ENCODE data around the gene MASP2.

Gene MASP2

DNA sequence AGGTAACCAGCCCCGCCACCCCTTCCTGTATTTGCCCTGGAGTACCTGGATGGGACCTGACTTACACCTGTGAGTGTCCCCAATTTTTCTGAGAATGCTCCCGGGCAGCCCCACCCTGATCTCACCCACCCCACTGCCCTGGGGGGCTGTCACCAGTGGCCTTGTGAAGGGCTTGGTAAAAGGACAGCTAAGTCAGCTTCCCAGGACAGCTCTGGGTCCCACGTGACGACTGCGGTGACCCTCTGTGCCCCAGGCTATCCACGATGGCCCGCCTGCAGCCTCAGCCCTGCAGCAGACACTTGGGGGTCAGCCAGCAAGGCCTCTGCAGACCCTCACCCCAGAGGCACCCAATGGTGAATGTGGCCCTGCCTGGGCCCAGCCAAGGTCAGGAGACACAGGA is 7.1 kb upstream of the MASP2 start:
- no peaks in the 10 kb centered on the region for H3F3A ChIP-seq (ENCODE audit: low read depth)
- H3K9ac ChIP-seq (ENCODE audit: low read depth, low read length, poor library complexity, severe bottlenecking): no peak overlapping the region
- H4K20me1 ChIP-seq (ENCODE audit: insufficient read depth, low read length, poor library complexity, severe bottlenecking): peaks cover 12% of the 10 kb centered on the region
- H3K79me2 ChIP-seq (ENCODE audit: insufficient read depth, low read length): peaks cover 21% of the 10 kb centered on the region
- H3K9me2 ChIP-seq (replicated peaks; ENCODE audit: low read depth, low read length): no peaks in the 10 kb centered on the region
- no peak overlapping the region for H2AFZ ChIP-seq (ENCODE audit: low read length)
- H3K36me3 ChIP-seq (ENCODE audit: insufficient read depth, low read length): peaks cover 11% of the 10 kb centered on the region; the same call in 1 of the 2 replicates
- TF ChIP-seq EZH2phosphoT487 (IDR thresholded peaks at IDR 0.05; ENCODE audit: borderline replicate concordance): no peak
- no peak for TF ChIP-seq CTCF (conservative IDR thresholded peaks at IDR 0.05; ENCODE audit: low read length)
- no peaks in the 10 kb centered on the region for H3K27me3 ChIP-seq (ENCODE audit: insufficient read depth, low read length, poor library complexity, severe bottlenecking)
- no peak overlapping the region for H3K4me2 ChIP-seq (ENCODE audit: low read depth, low read length, poor library complexity, severe bottlenecking)
- H3K9me3 ChIP-seq (ENCODE audit: insufficient read depth, low read depth, low read length): no peaks in the 10 kb centered on the region
- H3K4me3 ChIP-seq (ENCODE audit: low read length, poor library complexity, severe bottlenecking): no peak overlapping the region
- H3K4me1 ChIP-seq (ENCODE audit: insufficient read depth, low read length, poor library complexity, severe bottlenecking): no peaks in the 10 kb centered on the region

DNA sequence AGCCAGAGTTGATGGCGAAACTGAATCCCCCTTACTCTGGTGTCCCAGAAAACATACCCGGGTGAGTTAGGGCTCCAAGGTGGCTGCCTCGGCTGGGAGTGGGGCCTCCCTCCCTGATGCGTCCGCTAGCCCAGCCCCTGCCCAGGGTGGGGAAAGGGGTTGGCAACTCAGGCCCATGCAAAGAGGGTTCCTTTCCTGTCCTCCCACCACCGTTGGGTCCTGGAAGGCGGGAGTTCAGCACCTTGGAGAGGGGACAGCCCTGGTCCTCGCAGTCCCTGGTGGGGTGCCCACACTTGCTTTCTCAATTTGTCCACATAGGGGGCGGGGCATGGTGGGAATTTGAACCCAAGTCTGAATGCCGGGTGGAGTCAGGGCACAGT is 6.7 kb upstream of the MASP2 start:
- no peaks in the 10 kb centered on the region for H3F3A ChIP-seq (ENCODE audit: low read depth)
- TF ChIP-seq CTCF (conservative IDR thresholded peaks at IDR 0.05; ENCODE audit: low read length) (no peak), EZH2phosphoT487 (IDR thresholded peaks at IDR 0.05; ENCODE audit: borderline replicate concordance) (no peak)
- peaks cover 11% of the 10 kb centered on the region; the same call in 1 of the 2 replicates for H3K36me3 ChIP-seq (ENCODE audit: insufficient read depth, low read length)
- H3K9me3 ChIP-seq (ENCODE audit: insufficient read depth, low read depth, low read length): no peaks in the 10 kb centered on the region
- H3K4me3 ChIP-seq (ENCODE audit: low read length, poor library complexity, severe bottlenecking): no peak overlapping the region
- H3K9ac ChIP-seq (ENCODE audit: low read depth, low read length, poor library complexity, severe bottlenecking): no peak overlapping the region
- peaks cover 8% of the 10 kb centered on the region for H4K20me1 ChIP-seq (ENCODE audit: insufficient read depth, low read length, poor library complexity, severe bottlenecking)
- H3K4me2 ChIP-seq (ENCODE audit: low read depth, low read length, poor library complexity, severe bottlenecking): no peak overlapping the region
- H2AFZ ChIP-seq (ENCODE audit: low read length): no peak overlapping the region
- H3K27me3 ChIP-seq (ENCODE audit: insufficient read depth, low read length, poor library complexity, severe bottlenecking): no peaks in the 10 kb centered on the region
- peaks cover 17% of the 10 kb centered on the region for H3K79me2 ChIP-seq (ENCODE audit: insufficient read depth, low read length)
- H3K4me1 ChIP-seq (ENCODE audit: insufficient read depth, low read length, poor library complexity, severe bottlenecking): no peaks in the 10 kb centered on the region
- H3K9me2 ChIP-seq (replicated peaks; ENCODE audit: low read depth, low read length): no peaks in the 10 kb centered on the region

GRCh38 chr1:11052839-11053757 is 6.1 kb upstream of the MASP2 start:
- Histone ChIP-seq H3K79me2 (ENCODE audit: insufficient read depth, low read length) (peaks cover 10% of the 10 kb centered on the region; the same call in 1 of the 2 replicates), H2AFZ (ENCODE audit: low read length) (no peak overlapping the region), H3K4me3 (ENCODE audit: low read length, poor library complexity, severe bottlenecking) (no peak overlapping the region), H3K9me3 (ENCODE audit: insufficient read depth, low read depth, low read length) (no peaks in the 10 kb centered on the region), H4K20me1 (ENCODE audit: insufficient read depth, low read length, poor library complexity, severe bottlenecking) (peaks cover 4% of the 10 kb centered on the region), H3F3A (ENCODE audit: low read depth) (no peaks in the 10 kb centered on the region), H3K27me3 (ENCODE audit: insufficient read depth, low read length, poor library complexity, severe bottlenecking) (no peaks in the 10 kb centered on the region), H3K4me1 (ENCODE audit: insufficient read depth, low read length, poor library complexity, severe bottlenecking) (no peaks in the 10 kb centered on the region), H3K4me2 (ENCODE audit: low read depth, low read length, poor library complexity, severe bottlenecking) (no peak overlapping the region), H3K36me3 (ENCODE audit: insufficient read depth, low read length) (peaks cover 11% of the 10 kb centered on the region; the same call in 1 of the 2 replicates), H3K9ac (ENCODE audit: low read depth, low read length, poor library complexity, severe bottlenecking) (no peak overlapping the region), H3K9me2 (replicated peaks; ENCODE audit: low read depth, low read length) (no peaks in the 10 kb centered on the region)
- TF ChIP-seq CTCF (conservative IDR thresholded peaks at IDR 0.05; ENCODE audit: low read length): no peak
- no peak for TF ChIP-seq EZH2phosphoT487 (IDR thresholded peaks at IDR 0.05; ENCODE audit: borderline replicate concordance)
